GM19467 (cell line): ENCODE data around the gene INPP5A.

Experiments
- ATAC-seq: cut with Tn5 transposase; IDR thresholded peaks from one replicate; pipeline ENCODE4 v1.9.1; 2021; ENCODE audit warnings: mild to moderate bottlenecking, moderate library complexity; ENCODE audit not compliant: unreplicated experiment

INPP5A gene

GRCh38 chr10:132640326-132641125 lies 102.9 kb downstream of the INPP5A start:
- no peak for ATAC-seq

GRCh38 chr10:132641401-132641800 lies 103.8 kb downstream of the INPP5A start:
- no peak for ATAC-seq

GRCh38 chr10:132641966-132642731 lies 104.6 kb downstream of the INPP5A start:
- no peak for ATAC-seq

DNA sequence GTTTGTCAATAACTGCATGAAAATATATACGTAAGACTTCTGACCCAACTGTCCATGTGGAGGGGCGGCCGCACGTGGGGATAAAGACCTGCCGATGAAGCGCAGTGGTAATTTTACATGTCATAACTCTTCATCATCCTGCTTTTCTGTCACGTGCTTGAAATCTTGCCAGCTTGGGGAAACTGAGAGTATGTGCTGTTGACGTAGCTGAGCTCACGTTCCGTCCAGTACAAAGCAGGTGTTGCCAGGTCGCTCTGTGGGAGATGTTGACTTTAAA lies 105.1 kb downstream of the INPP5A start:
- ATAC-seq, result no peak

GRCh38 chr10:132643709-132644526 lies 106.3 kb downstream of the INPP5A start:
- ATAC-seq, result no peak

DNA sequence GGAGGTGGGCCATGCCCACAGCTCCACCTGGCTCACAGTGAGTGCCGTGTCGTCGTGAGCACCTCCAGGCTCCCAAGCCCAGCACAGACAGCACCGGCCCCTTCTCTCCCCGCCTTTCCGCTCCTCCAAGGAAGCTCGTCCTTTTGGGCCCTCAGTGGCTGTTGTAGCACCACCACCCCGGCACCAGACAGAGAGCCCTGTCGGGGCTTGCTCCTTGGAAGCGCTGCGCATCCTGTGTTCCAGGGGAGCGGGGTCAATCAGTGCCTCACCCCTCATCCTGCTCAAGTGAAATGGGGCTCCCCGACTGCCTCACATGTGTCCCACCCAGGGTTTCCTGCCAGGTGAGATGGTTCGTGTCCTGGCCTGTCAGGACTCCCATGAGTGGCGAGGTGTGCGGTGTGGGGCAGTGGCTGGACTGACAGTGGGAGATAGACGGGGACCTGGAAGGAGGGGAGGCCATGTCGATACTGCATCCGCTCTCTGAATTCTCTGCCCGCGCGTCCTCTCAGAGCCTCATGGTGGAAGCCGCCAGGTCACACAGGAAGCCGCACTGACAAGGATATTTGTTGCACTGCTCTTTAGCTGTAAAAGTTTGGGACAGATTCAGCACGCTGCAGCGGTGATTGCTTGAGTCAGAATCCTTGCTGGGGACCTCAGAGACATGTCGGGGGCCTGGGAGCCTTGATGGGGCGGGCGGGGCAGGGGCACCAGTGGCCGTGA lies 107.1 kb downstream of the INPP5A start:
- no peak for ATAC-seq

DNA sequence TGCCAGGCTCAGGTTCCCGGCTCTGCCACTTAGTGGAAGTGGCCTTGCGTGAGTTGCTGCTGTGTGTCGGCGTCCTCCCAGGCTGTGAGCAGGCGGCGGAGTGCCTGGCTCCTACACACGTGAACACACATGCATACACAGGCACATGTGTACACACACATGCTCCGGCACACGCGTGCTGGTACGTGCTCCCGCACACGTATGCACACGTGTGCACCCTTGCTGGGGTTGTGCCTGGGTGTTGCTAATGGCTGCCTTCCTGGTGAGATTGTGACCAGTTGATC lies 107.6 kb downstream of the INPP5A start:
- ATAC-seq, result no peak

DNA sequence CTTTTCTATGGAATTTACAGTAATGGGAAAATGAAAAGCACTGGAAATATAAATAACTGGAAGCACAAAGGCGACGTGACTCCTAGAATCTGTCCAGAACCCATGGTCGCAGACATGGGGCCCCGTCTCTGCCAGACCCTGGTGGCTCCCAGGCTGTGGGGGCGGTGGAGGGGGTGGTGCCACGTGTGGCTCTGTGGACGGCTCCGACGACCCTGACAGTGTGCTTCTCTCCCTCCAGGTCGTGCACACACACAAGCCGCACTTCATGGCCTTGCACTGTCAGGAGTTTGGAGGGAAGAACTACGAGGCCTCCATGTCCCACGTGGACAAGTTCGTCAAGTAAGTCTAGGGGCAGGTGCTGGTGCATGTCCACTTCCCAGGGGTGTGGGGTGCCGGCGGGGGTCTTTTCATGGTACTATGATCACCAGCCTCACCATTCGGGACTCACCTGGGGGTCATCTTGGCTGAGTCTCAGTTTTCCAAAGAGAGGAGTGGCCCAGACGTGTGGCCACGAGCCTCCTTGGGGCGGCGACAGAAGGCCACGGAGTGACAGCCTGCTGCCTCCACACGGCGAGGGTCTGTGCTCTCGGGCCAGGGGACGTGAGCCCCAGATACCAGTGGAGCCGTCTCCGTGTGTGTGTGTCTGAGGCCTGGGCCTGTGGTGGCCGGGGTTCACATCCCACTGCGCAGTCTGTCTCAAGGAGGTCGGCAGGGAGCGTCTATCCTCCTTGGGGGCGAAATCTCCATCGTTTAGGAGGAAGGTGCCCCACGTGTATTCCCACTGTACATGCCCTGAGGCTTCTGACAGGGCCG lies 108.2 kb downstream of the INPP5A start:
- ATAC-seq, result no peak

DNA sequence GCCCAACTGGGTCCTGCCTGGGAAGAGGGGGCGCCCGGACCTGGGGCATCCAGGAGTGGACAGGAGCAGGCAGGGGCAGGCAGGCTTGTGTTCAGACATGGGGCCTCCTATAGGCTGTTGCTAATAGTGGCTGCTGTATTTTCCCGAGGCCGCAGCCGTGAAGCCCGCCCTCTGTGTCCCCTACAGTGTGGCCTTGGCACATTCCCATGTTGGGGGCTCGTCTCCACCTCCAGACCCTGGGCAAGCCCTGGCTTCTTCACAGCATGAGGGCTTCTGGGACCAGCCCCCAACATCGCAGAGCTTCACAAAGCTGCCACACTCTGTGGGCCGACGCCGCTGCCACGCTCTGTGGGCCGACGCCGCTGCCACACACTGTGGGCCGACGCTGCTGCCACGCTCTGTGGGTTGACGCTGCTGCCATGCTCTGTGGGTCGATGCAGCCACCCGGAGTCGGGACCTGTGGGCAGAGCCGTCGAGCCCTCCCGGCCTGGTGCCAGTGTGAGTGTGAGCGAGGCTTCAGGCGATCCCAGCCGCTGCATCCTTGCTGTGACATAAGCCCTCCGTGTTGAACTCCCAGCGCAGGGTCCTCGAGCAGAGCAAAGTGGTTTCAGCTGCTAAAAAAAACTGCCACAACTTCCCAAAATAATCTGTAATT lies 109.0 kb downstream of the INPP5A start:
- no peak for ATAC-seq

DNA sequence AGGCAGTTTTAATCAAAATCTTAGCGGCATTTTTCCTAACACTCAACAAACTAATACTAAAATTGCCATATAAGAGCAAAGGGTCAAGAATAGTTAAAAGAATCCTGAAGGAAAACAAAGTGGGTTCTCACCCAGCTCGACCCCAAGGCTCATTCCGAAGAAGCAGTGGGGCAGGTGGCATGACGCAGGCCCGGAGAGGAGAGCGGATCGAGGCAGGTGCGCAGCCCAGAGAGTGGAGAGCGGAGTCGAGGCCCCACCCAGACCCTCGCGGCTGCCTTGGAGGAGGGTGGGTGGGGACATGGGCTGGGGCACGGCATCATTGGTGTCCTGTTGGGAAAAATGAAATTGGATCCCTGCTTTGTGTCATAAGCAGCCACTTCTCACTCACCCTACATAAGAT lies 109.8 kb downstream of the INPP5A start:
- ATAC-seq, result no peak

GRCh38 chr10:132648072-132648850 lies 110.7 kb downstream of the INPP5A start:
- no peak for ATAC-seq

GRCh38 chr10:132648851-132649528 lies 111.4 kb downstream of the INPP5A start:
- no peak for ATAC-seq

- no peak for ATAC-seq
Observed at GRCh38 chr10:132649651-132650360, 112.2 kb downstream of the INPP5A start.

DNA sequence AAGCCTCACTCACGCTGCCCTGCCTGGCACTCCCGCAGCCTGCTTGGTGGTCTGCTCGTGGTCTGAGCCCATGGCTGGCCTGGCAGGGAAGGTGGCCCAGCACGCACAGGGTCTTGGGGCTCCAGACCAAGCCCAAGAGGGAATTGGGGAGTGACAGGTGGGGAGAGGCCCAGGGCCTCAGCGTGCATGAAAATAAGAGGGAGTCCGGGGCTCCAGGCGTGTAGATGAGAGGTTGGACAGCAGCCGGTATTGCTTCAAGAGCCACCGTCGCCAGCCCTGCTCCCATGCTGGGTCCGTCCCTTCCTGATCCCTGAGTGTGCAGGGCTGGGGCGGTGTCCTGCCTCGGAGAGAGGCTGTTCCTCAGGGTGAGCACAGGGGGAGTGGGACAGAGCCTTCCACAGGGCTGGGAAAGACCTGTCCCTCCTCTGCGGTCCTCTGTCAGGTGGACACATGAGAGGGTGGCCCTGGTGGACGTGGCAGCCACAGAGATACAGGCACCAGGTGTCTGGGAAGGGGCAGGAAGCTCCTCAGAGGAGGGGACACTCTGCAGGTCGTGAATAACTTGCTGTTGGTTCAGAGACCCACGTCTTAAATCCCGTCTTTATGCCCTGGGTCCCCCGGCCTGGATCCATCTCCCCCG lies 113.1 kb downstream of the INPP5A start:
- no peak for ATAC-seq

DNA sequence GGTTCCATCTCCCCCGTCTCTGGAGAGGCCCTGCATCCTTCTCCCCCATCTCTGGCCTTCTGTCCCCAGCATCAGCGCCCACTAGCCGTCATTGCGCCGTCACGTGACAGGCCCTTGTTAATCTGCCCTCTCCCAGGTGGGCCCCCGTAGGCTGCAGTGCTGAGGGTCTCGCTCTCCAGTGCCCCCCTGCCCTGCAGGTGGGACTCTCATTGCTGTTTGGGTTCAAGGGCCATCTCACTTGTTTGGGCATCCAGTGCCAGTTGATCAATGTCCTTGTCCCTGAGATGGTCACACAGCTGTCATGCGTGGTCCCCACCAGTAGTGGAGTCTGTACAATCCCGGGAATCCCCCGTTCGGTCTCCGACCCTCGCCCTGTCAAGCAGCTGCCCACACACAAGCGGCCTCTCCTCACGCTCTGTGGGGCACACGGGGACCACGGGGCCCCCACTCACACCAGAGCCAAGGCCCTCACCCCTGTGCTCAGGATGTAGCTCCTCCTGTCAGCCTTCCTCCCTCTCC lies 114.0 kb downstream of the INPP5A start:
- ATAC-seq, result no peak

DNA sequence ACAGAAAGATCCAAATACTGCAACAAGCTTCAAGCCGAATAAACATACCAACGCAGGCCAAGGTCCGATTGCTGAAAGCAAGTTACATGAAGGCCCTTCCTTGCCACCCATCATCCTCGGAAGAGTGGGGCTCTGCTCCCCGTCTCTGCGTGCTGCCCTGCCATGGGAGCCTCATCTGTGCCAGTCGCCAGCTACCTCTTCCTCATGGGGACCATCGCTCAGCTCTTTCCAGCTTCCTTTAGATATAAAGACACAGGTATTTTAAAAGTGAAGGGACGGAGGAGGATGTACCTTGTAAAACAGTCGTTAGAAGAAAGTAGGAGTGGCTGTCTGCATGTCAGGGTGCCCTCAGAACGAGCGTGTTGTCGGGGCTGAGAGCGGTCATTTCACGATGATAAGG lies 114.9 kb downstream of the INPP5A start:
- ATAC-seq, result no peak

DNA sequence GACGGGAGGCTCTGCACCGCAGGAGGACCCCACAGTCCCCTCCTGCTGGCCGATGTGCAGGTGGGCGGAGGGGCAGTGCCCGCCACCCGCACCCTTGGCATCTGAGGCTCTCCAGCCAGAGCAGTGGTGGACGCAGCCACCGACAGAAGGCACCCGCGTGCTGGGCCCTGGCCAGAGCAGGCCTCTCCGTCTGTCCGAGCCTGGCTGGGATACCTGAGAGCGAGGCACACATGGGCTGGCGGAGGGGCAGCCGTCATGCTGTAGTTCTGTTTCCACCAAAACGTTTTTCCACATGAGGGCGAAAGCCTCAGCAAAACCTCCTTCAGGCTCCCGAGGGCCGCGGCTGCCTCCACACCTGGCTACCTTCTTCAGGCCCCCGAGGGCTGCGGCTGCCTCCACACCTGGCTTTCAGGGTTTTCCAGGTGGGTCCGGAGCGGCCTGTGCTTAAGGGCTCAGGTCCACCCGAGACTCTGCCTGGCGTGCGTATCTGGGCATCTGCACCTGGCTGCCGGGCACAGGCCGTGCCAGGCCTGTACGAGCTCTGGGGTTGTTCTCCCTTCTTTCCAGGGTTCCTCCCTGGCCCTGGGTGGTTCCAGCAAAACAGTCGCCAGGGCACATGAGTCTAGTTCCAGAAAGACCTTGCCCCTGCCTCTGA lies 115.5 kb downstream of the INPP5A start:
- no peak for ATAC-seq
